ENCODE data around the gene GTF3C2.

The GTF3C2 gene

GRCh38 chr2:27288610-27289009, 68.0 kb downstream of the GTF3C2 start:
- no peak overlapping the region for H3K4me3 ChIP-seq (ENCODE audit: low read depth, low read length)
- DNase-seq (ENCODE audit: low read depth) = no peak
- no peak for TF ChIP-seq MYC (IDR thresholded peaks at IDR 0.05; ENCODE audit: low read depth, low read length)
- TF ChIP-seq MAX (IDR thresholded peaks at IDR 0.05; ENCODE audit: low read depth, low read length) = no peak
- no peak for TF ChIP-seq POLR2A (IDR thresholded peaks at IDR 0.05; ENCODE audit: extremely low read depth, insufficient read length)

DNA sequence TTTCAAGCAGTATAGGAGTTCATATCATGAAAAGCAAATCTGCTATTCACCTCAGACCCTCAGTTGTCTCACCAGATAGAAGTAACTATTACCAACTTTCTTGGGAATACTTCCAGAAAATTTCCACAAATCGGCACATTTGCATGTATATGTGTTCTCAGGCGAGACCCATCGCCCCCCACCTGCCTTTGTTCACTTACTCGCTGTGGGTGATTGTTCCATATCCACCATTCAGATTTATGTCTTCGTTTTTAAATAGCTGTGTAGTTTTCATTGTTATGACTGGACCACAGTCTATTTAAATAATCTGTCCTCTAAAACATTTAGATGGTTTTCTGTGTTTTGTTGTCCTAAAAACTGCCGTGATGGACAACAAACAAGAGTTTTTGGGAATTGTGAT, 71.1 kb downstream of the GTF3C2 start:
- H3K4me3 ChIP-seq (ENCODE audit: low read depth, low read length) = no peak overlapping the region
- no peak for DNase-seq (ENCODE audit: low read depth)
- no peak for TF ChIP-seq POLR2A (IDR thresholded peaks at IDR 0.05; ENCODE audit: extremely low read depth, insufficient read length)
- TF ChIP-seq, protein P1, sequence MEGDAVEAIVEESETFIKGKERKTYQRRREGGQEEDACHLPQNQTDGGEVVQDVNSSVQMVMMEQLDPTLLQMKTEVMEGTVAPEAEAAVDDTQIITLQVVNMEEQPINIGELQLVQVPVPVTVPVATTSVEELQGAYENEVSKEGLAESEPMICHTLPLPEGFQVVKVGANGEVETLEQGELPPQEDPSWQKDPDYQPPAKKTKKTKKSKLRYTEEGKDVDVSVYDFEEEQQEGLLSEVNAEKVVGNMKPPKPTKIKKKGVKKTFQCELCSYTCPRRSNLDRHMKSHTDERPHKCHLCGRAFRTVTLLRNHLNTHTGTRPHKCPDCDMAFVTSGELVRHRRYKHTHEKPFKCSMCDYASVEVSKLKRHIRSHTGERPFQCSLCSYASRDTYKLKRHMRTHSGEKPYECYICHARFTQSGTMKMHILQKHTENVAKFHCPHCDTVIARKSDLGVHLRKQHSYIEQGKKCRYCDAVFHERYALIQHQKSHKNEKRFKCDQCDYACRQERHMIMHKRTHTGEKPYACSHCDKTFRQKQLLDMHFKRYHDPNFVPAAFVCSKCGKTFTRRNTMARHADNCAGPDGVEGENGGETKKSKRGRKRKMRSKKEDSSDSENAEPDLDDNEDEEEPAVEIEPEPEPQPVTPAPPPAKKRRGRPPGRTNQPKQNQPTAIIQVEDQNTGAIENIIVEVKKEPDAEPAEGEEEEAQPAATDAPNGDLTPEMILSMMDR (IDR thresholded peaks at IDR 0.05; ENCODE audit: low read depth, low read length) = no peak
- no peak for TF ChIP-seq MYC (IDR thresholded peaks at IDR 0.05; ENCODE audit: low read depth, low read length)
- no peak for TF ChIP-seq MAX (IDR thresholded peaks at IDR 0.05; ENCODE audit: low read depth, low read length)

DNA sequence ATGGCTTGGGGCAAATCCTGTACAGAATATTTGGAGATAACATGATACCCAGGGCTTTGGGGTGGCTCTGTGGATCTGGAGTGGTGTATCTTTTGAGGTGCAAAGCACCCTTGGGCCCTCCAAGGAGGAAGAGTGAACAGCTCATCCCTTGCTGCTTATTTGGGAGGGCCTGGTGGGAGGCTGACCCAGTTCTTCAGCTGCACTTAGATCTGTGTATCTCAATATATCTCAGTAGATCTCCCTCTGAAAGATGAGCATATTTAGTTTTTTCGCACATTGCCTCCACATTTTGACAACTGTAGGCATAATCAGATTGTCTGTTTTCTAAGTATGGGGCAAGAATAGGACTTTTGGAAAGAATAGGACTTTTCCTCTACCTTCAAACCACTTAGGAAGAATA, 71.6 kb downstream of the GTF3C2 start:
- TF ChIP-seq MAX (IDR thresholded peaks at IDR 0.05; ENCODE audit: low read depth, low read length) = no peak
- DNase-seq (ENCODE audit: low read depth) = no peak
- H3K4me3 ChIP-seq (ENCODE audit: low read depth, low read length) = no peak overlapping the region

DNA sequence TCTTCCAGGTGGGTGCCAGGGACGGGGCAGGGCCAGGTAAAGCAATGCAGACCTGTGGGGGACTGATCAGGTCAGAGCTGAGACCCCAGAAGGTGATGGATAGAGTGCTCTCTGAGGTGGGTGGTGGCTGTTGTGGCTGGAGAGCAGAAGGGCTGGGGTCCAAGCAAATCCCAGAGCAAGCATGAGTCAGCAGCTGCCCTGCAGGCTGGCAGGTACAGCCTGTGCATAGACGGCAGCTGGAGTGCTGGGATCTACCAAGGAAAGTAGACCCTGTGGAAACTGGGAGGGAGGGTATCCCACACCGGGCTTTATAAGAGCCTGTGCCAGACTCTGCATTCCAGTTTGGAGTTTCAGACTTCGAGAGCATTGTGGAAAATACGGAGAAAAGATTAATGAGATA, 73.7 kb downstream of the GTF3C2 start:
- no peak overlapping the region for H3K4me3 ChIP-seq (ENCODE audit: low read depth, low read length)
- DNase-seq (ENCODE audit: low read depth) = no peak
- TF ChIP-seq POLR2A (IDR thresholded peaks at IDR 0.05; ENCODE audit: extremely low read depth, insufficient read length) (no peak), MAX (IDR thresholded peaks at IDR 0.05; ENCODE audit: low read depth, low read length) (no peak), MYC (IDR thresholded peaks at IDR 0.05; ENCODE audit: low read depth, low read length) (no peak)
- TF ChIP-seq, protein P1 (IDR thresholded peaks at IDR 0.05; ENCODE audit: low read depth, low read length) = no peak

DNA sequence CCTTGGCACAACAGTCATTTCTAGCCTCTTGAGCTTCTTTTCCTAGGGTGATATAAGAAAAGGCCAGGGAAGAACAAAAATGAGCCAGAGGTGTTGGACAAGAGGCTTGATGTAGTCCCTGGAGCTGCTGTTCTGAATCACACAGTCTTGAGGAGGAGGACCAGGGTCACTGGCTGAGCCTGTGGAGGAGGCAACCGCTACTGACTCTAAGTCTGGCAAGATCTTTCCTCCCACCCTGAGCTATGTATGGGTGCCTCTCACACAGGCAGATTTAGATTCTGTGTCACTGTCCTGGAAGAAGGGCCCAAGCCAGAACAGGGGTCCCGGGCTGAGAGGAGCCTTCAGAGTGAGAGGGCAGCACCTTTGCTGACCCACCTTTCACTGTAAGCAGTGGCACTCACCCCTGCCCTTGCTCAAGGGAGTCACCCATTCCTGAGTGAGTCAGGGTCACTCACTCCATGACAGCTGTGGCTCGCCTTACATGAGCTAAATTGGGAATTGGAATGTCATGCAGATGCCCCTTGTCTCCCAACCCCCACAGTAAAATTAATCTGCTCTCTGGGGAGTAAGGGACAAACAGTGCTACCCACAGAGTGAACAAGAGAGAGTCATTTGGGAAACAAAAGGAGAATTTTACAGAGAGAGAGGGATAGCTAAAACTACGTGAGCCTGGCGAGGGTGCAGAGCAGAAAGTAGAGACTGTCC, 74.6 kb downstream of the GTF3C2 start, which contains the start of gene TRIM54:
TRIM54 (plus strand) TSS at position 575 of the 705 bp plus-strand sequence. CDS start 303 bp downstream, outside the sequence.
- TF ChIP-seq, protein P1 (IDR thresholded peaks at IDR 0.05; ENCODE audit: low read depth, low read length) = no peak
- TF ChIP-seq MAX (IDR thresholded peaks at IDR 0.05; ENCODE audit: low read depth, low read length) = no peak
- no peak within 1 kb of the TSS for H3K4me3 ChIP-seq (ENCODE audit: low read depth, low read length)
- DNase-seq (ENCODE audit: low read depth) = no peak

GRCh38 chr2:27281442-27281841, 75.1 kb downstream of the GTF3C2 start:
- no peak for TF ChIP-seq POLR2A (IDR thresholded peaks at IDR 0.05; ENCODE audit: extremely low read depth, insufficient read length)
- TF ChIP-seq, protein P1 (IDR thresholded peaks at IDR 0.05; ENCODE audit: low read depth, low read length) = no peak
- no peak for TF ChIP-seq MAX (IDR thresholded peaks at IDR 0.05; ENCODE audit: low read depth, low read length)
- no peak for TF ChIP-seq MYC (IDR thresholded peaks at IDR 0.05; ENCODE audit: low read depth, low read length)
- DNase-seq (ENCODE audit: low read depth) = no peak
- H3K4me3 ChIP-seq (ENCODE audit: low read depth, low read length) = no peak overlapping the region
